OCI-M1 (cell line): ENCODE measurements around the gene PIK3C3.

ENCODE experiments used
- DNase-seq: peaks from one replicate; lab custom pipeline; 2025; lab: John Stamatoyannopoulos, UW

PIK3C3 gene

DNA sequence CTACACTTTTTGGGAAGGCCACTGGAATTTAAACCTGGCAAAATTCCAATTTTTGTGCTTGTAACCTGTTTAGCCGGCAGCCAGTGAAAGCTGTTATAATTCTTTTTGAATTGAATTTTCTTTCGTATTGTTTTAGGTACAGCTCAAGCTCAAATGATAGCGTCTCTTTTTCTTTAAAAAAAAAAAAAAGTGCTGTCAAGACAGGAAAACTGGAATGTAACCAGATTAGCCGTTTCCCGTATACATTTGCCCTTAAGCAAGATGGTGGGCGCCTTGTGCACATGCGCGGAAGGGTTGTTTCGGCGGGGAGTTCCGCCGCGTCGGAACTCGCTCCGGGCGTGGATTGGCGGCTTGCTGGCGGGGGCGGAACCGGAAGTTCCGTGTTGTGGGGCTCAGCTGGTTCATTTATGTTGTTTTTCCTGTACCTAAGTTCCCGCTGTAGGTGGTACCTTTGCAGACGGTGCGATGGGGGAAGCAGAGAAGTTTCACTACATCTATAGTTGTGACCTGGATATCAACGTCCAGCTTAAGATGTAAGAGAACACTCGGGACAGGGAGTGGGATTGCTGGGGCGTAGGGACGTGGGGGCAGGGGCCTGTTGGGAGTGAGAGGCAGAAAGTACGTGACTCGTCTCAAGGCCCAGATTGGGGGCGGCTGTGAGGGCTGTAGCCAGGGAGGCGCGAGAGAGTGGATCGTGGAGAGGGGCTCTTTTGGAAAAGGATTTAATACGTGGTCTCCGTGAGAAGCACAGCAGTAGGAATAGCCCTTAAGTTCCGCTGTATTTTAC lies at the start of gene PIK3C3:
PIK3C3 (plus strand) TSS at position 408 of the 787 bp plus-strand sequence; CDS start at position 466, 58 bp downstream.
- DNase-seq, result peak; percentile 98

DNA sequence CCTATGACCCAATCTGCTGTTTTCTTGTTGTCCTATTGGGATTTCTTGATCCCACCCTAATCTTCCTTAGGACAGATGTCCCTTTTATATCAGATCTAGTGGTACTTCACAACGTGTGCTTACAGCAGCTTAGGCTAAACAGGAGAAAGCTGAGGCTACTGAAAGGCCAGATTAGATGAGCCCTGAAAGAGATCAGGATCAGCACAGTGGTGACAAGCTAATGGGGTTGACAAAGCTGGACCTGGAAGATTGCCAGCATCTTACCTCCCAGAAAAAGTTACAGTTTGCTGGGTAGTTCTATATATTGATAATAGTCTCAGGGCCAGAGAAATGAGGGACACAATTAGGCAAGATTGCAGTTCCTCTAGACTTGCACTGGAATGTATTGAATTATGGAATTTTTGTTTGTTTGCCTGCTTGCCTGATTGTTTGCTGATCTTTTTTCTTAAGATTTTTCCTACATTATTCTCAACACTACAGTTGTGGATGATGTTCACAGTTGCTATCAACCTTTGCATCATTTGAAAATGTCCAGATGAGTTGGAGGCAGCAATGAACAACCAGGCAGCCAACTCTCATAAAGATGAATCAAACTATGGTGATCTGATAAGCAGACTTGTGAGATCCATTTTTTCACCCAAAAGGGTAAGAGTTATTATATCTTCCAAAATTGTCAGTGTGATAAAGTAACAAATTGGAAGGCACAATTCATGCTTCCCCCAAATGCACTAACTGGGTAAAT lies 49.1 kb upstream of the PIK3C3 start:
- no peak for DNase-seq

DNA sequence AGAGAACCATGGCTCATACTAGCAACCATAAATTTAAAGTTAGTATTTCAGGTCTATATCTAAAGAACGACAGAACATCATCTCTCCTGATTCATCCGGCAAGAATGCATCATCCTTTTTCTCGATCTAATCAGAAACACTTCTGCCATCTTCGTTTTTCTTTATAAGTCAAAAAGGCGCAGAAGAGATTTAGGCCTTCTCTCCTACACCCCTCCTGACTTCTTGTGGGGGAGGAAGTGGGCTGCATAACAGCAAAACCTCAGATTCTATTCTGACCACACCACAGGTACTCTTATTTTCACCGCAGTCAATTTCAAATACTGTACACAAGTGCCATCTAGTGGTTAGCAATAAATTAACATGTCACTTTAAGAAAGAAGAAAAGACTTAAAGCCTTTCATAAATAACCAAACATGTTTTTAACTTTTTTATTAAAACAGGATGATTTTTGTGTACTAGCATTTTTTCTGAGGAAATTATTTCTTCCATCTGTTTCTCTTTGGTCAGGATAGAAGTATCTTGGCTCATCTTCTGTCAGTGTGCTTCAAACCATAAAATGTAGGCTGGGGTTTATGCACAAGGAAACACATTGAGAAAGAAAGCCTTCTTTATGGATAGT lies 48.4 kb upstream of the PIK3C3 start:
- DNase-seq, result peak; percentile 70

DNA sequence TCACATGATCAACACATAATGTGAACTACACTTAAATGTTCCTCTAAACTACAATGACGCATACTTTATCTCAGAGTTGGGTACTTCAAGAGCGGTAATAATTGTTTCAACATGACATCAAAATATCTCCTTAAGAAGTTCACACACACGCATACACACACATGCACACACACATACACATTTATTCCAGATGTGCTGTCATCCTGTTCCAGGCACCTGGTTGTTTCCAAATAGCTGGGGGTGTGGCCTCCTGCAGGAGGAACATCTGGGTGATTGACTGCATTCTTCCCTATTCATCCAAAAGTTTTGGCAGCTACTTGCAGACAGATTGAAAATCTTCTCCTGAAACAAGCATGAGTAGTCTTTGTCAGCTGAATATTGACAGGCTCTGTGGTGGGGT lies 37.9 kb upstream of the PIK3C3 start:
- no peak for DNase-seq

DNA sequence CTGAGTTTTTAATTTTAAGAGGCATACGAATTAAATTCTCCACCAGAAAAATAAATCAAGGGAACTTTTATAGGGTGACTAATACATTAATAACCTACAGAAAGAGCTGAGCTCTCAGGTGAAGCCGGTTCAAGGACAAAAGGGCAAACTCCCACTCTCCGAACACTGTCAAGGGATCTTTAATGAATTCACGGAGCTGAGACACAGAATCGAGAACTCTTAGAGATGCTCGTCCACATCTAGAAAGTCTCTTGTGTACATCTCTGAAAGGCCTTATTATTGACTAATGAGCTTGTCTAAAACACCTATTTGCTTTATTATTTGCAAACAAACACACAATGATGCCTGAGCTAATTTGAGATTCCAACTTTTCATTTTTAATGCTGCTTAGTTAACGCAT lies 33.3 kb upstream of the PIK3C3 start:
- DNase-seq, result no peak

DNA sequence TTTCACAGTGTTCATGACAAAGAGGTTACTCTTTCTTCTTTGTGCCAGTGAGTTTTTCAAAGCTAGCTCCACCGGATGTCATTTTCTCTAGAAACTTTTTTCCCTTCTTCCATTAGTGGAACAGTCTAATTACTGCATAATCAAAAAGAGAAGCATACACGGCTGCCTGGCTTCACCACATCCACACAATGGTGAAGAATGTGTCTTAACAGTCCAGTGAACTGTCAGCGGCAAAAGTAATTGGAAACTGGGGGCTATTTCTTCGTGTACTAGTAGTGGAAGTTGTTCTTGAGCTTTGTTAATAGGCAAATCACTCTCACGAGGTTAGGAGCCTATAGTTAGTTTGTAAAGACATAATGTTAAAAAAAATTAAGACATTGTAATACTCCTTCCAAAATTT lies 32.9 kb upstream of the PIK3C3 start:
- no peak for DNase-seq

DNA sequence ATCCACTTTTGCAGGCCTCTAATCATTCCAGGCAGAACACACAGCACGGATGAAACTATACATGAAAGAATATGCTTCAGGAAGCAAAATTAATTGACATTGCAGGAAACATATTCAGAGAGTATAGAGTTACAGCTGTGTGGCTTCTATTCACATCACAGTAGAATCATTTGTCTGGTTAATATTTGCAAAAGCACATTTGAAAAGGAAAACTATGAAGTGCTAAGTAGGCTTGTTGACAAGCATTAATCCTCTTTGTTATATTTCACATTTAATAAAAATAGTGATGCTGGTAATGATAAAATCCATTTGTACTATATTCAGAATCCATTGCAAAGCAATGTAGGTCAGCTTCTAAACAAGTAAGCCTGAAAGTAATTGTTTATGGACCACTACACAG lies 32.2 kb upstream of the PIK3C3 start:
- no peak for DNase-seq

DNA sequence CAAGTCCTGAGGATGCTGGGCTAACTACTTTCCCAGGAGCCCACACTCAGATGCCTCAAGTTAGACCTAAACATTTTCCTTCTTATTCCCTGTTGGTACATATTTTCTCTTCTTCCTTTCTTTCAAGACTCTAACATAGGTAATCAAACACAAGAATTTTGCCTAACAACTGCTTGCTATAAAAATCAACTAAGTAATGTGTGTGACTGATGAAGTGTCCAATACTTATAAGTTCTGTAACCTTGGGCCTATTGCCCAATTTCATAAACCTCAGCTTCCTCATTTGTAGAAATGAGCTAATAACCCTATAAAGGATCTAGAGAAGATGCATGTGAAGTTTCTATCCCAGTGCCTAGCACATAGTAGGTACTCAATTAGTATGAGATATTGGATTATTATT lies 31.6 kb upstream of the PIK3C3 start:
- DNase-seq, result peak; percentile 19

DNA sequence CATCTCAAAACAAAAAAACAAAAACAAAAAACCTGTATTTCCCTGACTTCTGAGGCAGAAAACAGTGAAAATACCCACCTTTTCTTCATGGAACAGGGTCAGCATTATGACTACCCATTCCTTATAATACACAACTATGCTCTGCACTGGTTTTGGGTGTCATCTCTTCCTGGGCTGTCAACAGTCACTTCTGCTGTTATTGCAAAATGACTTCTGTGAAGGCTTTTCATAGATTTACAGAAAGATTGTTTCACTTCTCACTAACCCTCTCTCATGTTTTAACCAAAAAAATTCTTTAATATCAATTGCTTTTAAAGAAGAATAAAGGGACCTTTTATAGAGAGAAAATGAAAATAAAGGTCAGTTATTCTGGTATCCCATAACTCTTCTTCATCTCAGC lies 26.5 kb upstream of the PIK3C3 start:
- DNase-seq, result no peak

DNA sequence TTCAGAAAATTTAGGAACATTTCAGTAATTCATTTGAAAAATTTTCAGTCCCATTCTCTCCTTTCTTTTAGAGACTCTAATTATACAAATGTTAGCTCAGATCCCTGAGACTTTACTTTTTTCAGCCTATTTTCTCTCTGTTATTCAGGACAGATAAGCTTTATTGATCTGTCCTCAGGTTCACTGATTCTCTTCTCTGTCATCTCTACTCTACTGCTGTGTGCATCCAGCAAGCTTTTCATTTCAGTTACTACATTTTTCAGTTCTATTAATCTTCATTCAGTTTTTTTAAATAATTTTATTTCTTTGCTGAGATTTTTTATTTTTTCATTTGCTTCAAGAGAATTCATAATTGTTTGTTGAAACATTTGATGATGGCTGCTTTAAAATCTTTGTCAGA lies 22.1 kb upstream of the PIK3C3 start:
- DNase-seq, result no peak

DNA sequence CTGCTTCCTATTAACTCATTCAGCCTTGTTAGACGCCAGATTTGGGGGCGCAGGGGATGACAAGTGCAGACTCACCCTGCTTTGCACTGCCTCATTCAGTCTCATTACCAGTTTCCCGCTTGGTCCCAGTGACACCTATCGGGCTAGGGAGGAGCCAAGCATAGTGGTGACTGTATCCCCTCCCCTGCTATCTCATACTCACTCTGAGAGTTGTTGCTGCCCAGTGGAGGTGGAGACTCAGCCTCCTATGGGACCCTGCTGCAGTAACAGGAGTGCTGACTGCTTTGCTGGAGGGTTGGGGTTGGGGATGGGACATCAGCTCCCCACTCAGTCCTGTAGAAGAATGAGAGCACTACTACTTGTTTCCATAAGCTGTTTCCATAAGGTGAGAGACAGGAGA lies 21.3 kb upstream of the PIK3C3 start:
- DNase-seq, result no peak

DNA sequence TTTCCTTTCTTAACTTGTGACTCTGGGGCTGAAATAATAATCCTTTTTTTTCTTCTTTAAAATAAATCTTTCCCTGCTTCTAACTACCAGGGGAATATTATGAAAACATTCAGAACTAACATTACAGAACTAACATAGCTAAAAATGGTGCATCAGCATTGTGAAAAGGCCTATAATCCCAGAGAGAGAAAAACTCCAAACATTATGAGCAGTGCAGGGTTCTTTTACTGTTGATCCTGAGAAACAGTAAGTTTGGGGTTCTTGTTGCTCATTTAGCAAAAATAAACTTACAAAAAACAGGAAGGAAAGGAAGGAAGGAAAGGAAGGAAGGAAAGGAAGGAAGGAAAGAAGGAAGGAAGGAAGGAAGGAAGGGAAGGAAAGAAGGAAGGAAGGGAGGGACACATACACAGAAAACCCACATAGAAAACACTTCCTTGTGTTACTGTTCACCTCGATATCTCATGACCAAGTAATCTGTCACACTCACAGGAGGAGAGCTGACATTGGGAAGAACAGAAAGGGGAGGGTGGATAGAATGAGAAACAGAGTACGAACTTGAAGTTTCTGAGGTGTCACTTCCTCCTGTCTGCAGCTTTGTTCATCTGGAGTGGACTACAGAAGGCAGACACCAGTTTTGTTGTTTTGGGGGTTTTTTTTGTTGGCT lies 18.4 kb upstream of the PIK3C3 start:
- no peak for DNase-seq

DNA sequence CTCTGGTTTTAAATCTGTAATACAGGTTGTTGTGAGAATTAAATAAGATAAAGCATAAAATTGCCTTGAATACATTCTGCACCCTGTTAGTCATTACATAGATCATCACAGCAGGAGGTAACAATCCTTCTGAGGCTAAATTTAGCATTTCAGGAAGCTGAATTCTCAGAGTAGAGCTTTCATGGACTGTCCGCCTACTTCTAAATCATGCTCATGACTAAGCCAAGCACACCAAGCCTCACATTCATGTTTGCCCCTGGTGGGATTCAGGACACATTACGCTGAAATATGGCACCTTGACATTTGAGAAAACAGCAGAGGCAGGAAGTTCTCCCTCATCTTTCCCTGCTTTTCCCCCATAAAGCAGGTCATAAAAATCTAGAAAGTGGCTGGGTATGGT lies 16.6 kb upstream of the PIK3C3 start:
- peak; percentile 14 for DNase-seq

DNA sequence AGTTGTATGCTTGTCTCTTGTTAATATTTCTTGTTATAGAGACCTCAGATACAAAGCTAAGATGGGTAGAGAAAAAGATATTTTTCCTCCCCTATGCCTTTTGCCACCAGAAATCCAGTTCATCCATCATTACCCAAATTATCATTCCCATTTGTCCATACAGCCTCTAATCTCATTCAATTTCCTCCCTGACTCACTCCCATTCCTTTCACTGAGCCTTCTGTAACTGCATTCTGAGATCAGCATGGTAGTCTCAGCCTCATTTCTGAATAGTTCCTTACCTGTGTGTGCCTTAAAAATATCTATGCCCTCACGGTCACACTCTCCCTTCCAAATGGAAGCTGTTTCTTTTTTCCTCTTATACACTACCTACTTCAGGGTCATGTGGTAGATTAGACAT lies 15.7 kb upstream of the PIK3C3 start:
- no peak for DNase-seq

DNA sequence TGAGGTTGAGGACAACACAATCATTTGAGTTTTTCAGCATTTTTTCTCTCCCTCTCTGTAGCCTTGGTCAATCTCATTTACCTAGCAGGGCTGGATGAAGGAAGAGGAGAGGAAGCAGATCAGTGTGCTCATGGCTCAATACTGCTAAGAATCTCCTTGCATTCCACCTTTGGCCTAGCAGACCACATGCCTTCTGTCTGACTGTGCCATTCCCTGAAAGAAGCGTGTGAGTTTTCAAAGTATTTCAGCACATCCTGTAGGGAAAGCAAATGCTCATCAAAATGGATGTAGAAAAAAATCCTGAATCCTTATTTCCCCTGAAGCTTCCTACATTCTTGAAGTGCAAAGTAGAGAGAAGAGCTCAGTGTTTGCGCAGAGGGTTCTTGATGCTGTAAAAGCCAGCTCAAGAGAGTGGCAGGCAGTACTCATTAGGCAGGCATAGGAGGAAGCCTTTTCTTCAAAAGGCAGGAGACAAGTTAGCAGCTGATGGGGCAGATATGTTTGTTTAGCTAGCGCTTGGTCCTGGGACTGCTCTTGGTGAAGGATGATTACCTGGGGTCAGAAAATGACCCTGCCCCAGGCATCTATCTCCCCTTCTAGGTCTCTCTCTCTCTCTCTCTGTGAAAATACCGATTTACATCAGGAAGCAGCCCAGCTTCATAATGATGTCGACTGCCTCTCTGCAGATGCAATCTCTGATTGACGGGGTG lies 14.4 kb upstream of the PIK3C3 start:
- no peak for DNase-seq

DNA sequence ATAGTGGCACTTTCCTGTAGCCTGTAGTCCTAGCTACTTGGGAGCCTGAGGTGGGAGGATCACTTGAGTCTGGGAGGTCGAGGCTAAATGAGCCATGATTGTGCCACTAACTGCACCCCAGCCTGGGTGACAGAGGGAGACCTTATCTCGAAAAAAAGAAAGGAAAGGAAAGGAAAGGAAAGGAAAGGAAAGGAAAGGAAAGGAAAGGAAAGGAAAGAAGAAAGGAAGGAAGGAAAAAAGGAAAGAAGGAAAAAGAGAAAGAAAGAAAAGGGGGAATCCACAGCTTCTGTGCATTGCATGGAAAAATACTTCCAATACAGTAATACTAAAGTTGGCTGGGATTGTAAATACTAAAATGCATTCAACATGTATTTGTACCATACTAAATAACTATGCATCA lies 12.8 kb upstream of the PIK3C3 start:
- no peak for DNase-seq

DNA sequence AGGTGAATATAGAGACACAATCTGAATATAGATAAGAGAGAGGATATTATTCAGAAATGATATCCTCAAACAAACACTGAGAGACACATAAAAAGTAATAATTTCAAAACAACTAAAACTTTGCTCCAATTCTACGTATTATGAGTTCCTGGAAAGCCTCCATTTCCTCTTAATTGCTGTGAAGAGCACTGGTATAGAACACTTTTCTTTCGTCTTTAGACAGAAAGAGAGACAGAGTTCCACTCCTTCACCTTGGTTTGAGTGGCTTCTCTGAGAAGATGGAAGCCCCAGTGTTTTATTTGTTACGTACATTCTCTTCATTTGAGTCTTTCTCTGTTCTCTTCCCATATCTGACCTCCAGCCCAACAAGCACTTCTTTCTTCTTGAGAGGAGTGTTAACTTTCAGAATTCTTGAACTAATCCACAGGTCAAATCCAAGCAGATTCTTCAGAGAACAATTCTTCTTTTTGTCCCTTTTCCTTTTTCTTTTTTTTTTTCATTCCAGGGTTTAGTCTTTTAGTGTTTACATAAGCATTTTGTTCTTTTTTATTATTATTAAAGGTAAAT lies 6.4 kb upstream of the PIK3C3 start:
- DNase-seq, result peak; percentile 9

DNA sequence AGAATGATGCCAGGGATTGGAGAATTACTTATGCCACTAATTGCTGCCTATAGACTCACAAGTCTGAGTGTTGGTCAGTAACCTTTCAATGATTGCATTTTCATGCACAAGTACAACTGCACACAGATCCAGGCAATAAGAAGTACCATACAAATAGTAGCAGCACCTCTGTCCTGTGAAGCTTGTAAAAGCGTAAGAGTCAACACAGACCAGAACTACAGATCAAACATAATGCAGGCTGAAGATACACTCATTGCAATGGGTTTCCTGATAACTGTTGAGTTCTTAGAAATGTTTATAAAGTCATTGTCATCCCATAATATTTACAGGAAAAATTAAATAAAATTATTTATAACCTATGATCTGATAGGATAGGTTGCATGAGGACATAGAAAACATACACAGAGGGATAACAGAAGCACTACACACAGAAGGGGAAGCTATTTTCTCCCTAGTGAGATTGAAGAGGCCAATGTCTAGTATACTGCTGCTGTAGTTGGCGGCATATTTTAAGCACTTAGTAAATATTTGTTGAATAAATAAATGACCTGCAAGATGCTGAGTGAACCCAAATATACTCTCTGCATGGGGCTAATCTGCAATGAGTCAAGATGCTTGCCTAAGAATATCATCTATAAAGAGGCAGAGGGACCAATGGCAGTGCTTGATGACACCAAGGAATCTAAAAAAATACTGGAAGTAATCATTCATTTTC lies 5.7 kb upstream of the PIK3C3 start:
- peak; percentile 11 for DNase-seq

DNA sequence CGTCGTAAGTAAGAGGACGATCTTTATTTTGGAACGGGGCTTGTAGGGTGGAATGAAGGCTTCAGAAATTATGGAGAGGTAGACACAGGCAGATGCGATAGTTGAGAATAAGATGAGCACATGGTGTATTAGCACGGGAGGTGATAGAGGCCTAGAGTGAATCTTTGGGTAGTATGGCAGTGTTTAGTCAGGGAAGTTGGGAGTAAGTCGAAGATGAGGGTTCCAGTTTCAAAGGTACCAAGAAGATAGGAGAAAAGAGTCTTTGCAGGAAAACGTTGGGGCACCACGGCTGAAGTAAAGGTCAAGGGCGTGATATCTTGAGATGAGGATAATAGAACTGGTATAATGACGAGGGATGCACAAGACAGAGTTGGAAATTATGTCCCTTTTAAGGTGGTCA lies 654 bp downstream of the PIK3C3 start:
- DNase-seq, result peak; percentile 47

DNA sequence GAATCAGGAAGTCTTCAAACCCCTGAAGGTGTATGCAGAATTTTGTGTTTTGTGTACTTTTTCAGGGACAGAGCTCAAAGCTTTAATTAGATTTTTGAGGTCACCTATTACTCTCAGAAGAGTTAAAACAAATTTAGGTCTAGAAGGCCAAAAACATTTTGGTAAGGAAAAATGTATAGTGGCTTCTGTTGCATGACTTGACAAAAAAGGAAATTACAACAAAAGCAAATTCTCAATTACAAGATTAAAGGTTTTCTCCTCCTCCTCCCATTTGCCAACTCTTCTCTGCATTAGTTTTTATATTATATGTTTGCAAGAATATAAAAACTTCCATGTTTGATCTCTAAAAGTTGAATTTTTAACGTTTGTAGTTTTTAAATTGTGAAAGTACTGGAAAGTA lies 4.0 kb downstream of the PIK3C3 start:
- no peak for DNase-seq
